Measurements from ENCODE around the gene S1PR3.

- TF ChIP-seq CTCF (IDR thresholded peaks at IDR 0.05), result no peak
- TF ChIP-seq POLR2A (IDR thresholded peaks at IDR 0.05), result no peak
Measured at GRCh38 chr9:89006267-89006666, 15.0 kb downstream of the S1PR3 start.

Measured in testis (tissue), 2 donors.